NCI-H2227 treated with DMSO at 0.1 percent for 48 hours (cell line): ENCODE results near the gene SH3BP5.
A peak's percentile ranks its signal among the peaks of the same experiment; 100 is the strongest.

Source experiments
- DNase-seq: peaks from one replicate; lab custom pipeline; 2025; lab: John Stamatoyannopoulos, UW

SH3BP5 gene

DNA sequence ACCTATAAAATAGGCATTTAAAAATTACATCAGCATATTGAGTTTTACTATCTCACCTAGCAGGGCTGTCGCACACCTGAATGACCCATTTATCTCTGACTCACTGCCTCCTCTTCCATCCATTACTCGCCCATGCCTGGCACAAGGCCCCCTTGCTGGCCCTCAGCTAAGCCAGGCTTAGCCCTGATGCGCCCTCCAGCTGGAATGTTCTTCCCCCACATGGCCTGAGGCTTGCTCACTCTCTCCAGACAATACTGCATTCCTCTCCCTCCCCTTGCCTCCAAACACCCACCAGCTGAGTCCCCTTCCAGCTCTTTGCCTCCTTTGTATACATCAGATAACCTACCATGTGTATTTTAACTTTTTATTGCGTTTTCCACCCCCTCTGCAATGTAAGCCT lies 7.2 kb downstream of the SH3BP5 start:
- no peak for DNase-seq

DNA sequence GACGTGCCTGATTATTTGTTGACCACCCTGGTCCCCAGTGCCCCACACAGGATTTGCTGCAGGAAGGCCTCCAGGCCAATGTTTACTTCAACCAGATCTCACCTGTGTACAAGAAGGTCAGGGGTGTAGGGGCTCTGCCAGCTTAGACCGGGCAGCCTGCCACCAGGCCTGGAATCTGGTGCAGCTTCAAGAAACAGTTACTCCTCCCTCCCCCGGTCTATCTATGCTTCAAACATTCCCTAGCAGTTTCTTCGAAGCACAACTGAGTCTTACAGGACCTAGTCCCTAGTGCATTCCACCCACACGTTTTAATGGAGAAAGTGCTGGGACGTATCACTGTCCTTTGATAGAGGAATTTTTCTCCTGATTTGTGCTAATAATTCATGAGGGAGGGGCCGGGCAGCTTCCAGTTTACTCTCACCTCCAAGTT lies 8.0 kb downstream of the SH3BP5 start:
- DNase-seq: no peak

DNA sequence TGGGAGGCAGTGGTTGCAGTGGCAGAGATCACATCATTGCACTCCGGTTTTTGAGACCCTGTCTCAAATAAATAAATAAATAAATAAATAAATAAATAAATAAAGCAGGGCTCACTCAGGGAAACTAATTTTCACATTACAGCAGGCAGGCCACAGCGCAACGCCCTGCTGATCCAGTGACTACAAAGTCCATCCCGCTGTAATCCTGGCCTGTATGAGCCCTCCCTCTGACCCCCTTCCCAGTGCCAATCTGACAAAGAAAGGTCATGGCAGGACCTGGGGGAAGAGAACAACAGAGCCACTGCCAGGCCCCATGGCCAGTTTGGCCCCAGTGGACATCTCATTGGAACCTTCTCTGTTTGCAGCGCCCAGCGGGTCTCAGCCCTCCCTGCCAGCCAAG lies 9.3 kb downstream of the SH3BP5 start:
- DNase-seq: no peak

DNA sequence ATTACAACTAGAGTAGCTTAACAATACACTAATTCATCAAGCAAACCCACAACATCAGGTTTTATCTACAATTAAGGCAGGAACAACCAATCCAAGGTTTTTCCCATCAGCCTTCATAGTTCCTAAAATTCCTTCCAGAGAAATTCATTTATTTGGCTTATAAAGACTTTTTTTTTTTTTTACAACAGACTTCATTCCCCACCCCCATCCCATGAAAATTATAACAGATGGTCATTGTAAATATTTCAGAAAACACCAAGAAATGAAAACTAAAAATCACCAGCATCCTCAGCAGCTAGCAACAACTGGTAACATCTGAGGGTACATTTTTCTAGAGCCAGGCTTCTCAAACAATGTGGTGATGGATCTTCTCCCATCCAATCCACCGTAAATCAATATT lies 11.0 kb downstream of the SH3BP5 start:
- DNase-seq: no peak

DNA sequence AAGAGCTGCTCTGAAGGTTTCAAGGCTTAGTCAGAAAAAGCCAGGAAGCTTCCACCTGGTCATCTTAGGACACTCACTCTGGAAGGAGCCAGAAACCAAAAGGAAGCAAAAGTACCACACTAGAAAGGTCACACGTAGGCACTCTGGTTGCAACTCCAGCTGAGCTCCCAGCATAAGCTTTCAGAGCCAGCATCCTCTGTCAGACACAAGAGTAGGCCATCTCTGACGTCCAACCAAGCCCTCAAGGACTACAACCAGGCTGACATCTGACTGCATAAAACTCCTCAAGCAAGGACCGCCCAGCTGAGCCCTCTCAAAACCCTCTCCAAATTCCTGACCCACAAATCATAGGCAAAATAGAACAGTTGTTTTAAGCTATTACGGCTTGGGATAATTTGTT lies 12.8 kb downstream of the SH3BP5 start:
- DNase-seq: peak; percentile 24

DNA sequence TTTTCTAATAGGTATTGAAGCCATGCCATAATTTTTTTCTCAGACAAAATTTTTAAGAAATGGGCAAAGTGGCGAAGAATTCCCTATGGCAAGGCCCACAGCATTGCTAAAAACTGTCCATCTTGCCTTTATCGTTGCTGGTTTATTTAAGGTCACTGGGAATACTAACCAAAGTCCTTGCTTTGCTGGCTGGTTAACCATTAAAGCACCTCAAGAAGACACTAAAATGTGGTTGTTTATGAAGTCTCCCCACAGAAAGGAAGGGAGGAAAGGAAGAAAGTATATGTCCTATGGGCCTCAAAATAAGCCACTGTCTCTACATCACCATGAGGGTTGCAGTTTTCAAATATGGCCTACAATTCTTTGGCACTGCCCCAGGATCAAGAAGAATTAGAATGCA lies 13.2 kb downstream of the SH3BP5 start:
- no peak for DNase-seq

DNA sequence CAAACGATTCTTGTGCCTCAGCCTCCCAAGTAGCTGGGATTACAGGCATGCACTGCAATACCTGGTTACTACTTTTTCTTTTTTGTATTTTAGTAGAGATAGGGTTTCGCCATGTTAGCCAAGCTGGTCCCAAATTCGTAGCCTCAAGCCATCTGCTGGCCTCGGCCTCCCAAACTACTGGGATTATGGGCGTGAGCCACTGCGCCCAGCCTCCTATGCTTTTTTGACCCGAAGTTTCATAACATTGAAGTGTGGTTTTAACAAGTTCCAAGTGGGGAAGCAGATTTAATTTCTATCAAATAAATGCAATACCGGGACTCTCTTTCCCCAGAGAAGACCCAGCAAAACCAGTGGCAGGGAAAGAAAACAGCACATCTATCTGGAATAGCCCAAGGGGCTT lies 13.7 kb downstream of the SH3BP5 start:
- DNase-seq: no peak

DNA sequence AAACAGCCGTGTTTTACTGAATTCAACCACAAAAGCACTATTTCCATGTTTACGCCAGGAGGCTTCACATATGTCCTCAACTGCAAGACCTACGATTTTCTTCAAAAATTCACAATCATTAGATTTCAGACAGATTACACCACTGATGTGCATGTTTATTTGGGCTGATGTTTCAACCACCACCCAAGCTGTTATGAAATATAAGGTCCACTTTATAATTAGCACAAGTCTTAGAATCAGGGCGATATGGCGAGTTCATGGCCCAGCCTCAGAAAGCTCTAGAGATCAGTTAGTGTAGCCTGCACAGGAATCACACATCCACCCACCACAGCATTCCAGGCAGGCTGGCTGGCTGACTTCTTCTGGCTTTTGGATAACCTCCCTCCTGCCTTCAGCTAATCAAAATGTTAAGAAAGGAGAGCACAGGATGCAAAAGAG lies 15.4 kb downstream of the SH3BP5 start:
- DNase-seq: no peak

DNA sequence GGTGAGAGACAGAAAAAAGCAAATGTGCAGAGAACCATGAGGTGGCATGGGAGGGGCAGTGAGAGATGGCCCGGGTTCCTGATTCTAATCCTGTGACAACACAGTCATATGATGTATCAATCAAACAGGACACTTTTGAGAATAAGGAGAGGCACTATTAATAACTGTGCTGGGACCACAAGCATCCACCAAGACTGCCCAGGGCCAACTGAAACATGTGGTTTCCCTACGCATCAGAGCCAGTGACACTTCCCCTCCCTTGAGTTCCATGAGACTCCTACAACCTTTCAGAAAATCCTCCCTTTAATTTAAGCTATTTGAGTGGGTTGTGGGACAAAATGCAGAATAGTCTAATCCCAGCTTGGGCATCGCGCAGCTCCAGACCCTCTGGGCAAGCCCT lies 17.4 kb downstream of the SH3BP5 start:
- DNase-seq: no peak

DNA sequence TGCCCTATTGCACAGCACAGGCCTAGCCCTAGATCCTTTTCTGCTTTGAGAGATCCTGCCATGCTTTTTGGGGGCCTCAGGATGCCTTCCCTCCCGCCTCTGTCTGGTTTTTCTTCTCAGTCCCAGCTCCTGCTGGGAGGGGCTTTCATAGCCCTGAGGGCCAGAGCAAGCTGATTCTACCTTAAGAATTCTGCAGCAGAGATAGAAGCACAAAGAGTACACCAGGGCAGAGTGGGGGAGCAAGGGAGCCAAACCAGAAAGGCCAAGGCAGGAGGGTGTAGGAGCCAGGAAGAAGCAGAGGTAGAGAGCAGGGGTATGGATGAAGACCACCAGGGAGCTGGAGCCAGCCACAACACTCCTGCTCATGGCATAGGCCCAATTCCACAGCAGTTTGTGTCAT lies 18.1 kb downstream of the SH3BP5 start:
- no peak for DNase-seq

DNA sequence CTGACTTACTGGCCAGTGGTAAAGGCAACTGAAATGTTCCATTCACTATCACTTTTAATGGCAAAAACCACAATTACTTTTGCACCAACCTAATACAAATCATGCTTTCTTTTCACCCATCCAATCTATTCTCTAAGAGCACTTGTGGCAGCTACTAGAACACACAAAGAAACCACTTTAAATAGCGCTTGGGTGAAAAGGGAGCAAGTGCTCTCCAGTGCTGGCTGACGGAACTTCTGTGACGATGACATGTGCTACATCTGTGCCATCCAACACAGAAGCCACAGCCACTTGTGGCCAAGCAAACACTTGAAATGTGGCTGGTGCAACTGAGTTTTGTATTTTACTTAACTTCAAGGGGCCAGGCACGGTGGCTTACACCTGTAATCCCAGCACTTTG lies 18.9 kb downstream of the SH3BP5 start:
- no peak for DNase-seq

DNA sequence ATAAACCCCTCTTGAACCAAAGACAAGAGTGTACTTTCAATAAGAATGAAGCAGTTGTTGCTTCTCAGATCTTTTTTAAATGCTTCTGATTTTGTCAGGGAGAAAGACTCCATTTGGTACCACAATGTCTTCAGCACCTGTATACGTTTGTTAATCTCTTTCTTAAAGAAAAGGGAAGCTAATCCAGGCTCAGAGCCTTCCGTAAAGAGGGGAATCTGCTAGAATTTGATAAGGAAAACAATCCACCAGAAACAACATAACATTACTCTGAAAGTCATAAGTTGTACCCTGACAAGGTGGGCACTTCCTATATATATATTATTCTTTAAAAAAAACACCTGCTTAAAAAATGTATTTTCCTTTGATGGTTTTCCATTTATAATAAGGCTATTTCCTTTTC lies 19.8 kb downstream of the SH3BP5 start:
- no peak for DNase-seq

DNA sequence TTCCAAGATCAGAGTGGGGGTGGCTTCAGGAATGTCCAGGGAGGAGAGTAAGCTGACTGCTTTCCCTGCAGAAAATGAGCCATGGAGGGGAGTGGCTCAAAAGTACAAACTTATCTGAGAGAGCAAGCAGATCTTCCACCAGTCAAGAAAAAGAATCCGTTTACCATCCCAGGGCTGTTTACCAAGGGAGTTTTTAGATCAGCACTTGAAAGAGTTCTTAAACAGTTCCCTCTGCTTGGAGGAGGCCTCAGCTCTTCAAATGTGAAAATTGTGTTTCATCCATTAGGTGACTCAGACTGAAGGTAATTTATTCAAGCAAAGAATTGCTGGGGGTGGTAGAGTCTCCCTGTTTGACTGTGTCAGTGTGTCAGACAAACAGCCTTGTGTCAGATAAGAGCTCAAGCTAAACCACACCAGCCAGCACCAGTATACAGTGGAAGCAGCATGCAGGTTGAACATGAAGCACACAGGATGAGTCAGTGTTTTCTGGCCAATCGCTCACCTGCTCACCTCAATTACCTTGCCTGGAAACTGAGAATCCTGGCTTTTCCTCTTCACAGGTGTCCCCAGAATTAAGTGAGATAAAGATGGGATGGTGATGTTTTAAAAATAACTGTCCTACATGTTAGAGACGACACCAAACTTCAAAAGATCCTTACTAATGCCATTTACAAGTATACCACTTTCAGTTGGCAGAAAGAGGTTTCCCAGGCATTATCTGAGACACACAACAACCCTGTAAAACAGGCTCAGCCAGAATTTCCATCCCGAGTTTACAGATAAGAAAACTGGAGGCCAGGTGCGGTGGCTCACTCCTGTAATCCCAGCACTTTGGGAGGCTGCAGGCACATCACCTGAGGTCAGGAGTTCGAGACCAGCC lies 21.7 kb downstream of the SH3BP5 start:
- peak; percentile 54 for DNase-seq

DNA sequence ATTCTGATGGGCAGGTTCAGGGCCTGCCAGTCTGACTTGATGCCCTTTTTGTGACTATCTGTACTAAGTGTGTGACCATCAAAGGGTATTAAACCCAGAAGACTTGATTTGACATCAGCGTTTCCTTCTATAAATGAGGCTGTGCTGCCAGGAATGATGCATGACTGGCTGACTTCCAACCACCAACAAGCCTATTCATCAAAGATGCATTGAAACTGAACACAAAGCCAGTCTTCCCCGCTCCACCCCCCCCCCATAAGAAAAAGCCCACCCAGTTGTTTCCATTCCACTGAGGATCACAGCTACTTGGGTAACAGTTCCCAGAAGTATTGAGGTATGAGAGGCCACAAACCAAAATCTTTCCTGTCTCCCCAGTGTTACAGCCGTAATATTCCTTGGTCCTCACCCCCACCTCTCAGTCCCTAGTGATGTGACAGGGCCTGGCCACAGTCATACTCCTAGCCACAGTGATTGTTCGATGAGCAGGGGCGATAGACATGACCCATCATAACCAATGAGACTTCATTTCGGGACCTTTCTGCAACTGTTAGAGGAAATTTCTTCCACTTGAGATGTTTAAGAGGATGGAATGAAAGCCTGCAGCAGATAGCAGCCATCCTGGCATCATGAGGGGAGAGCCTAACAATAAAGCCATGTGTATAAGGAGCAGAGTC lies 22.6 kb downstream of the SH3BP5 start:
- no peak for DNase-seq

DNA sequence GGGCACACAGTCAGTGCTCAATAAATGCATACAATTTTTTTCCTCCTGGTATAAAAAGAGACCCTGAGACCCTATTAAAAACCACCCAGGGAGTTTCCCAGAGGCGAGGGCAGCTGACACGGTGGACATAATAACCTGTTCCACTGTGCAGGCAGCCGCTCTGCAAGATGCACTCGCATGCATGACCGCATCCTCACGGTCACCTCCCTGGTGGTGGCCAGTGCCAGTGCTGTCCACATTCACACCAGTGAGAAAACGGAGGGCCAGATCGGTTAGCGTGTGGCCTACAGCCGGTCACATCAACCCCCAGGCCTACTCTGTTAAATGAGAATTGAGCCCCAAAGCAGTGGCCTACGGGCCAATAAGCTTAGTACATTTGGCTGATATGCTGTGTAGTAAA lies 24.8 kb downstream of the SH3BP5 start:
- DNase-seq: no peak

DNA sequence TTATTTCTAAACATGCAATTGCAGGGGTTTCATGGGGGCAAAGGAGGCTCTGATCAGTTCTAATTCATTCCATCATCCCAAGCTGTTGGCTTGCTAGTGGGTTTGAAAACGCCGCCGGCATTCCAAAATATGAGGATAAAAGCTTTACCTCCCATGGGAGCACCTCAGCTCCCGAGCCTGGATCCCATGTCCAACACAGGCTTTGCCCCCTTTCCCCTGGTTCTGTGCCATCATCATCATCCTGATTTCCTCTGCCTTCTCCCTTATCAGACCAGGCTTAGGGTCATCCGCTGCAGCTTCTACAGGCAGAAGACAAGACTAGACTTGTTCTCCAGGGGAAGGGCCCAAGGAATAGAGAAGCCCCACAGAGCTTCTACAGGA lies 25.4 kb downstream of the SH3BP5 start:
- DNase-seq: no peak

DNA sequence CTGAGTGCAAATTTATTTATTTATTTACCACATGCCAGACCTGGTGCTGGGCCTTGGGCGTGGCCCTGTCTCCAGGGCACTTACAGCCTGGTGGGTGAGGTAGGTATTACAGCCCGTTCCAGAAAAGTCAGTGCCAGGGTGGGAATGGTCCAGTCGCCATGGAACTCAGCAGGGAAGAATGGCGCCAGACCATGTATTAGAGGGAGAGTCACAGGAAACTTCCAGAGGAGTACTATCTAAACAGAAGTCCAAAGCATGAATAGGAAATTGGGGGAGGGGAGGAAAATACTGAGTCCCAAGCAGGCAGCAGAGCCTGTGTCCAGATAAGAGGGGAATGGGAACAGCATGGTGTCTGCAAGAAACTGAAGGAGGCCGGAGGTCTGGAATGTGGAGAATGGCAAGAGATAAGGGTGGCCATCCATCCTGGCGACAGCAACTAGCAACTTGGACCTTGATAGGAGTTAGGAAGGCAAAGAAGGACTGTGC lies 27.0 kb downstream of the SH3BP5 start:
- no peak for DNase-seq

DNA sequence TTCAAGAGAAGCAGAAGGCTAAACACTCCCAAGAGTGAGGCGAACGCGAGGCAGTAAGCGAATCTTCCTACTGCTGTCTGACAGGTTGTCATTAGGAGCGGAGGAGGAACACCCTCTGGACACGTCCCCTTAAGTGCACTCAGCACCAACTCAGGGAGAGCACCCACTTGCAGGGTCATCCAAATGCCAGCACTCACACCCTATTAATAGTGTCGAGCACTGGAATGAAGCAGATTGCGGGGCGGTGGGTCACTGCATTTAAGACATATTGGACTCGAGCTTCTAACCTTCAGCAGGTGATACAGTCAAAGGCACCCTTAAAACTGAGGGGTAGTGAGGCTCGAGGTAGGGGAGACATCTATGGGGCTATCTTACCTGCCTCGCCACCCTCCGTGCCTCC lies 28.7 kb downstream of the SH3BP5 start:
- DNase-seq: no peak

DNA sequence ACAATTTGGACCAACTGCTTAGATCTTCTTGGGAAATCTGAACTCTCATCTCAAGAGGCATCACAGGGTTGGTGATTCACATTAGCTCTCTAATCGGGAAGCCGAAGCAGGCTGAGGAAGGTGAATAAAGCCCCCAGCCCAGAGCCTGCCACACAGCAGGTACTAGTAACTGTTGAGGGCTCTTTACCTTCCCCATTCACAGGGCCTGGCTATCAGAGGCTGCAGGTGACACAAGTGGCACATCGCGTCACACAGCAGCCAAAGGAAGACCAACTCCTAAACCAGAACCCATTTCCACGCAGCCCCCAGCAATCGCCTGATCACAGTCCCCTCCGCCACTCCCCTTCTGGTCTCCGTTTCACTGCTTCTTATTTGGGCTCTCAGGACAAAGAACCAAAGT lies 29.2 kb downstream of the SH3BP5 start:
- no peak for DNase-seq

DNA sequence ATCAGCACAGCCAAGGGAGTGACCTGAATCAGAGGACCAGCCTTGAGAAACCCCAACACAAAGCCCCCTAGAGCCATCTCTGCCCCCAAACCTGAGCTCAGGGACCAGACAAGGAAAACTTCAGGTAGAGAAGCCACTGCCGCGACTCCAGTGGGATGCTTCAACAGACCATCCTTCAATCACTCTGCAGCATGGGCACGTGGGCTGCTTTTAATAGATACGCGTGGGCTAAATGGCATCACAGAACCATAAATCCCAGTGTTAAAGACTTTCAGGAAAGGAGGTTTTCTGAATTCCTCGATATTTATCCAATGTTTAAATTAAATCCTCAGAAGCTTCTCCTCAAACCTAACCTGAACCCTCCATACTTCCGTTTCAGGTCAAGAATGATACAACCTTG lies 30.6 kb downstream of the SH3BP5 start:
- no peak for DNase-seq

DNA sequence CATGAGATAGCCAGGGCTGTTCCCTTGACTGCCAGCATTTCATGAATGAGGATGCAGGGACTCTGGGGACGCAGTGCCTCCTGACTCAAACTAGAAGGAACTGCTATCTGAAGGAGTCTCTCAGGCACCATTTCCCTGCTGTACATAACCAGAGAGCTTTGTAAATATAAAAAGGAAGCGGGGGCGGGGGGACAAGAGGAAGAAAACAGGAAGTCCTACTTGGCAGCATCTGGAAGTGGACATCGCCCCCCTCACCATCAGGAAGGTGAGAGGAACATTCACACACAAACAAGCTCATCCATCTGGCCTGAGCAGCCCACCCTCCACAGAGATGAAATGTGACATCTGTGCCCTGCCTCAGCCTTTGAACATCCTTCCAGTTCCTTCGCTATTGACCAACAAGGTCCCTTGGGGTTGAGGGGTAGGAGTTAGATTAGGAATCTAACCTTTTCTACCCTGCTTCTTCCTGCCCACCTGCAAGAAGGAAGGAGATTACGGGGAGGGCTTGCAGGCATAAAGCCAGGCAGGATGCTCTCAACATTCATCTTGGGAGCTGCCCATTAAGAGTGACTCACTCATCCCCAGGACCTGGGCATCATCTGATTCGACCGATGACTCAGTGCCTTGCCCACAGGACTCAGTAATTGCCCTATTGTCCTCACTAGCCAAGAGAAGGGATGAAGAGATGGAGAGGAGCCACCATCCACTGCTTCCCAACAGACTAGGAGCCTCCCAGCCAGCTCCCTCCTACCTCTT lies 31.9 kb downstream of the SH3BP5 start:
- no peak for DNase-seq

DNA sequence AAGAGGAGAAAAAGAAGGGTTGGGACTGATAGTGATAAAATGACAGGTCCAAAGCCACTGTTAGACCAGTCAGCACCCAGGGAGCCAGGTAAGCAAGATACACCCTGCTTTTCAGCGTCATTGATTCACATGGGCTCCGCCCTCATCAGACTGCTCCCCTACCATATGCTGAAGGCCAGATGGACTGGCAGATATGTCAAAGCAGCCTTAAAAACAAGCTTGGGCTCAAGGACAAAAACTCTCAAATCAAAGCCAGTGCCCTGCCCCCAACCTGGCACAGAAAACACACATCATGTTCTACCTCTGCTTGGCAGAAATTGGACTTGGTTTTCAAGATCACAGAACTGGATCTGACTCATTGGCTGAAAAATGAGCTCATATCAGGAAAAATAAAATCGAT lies 33.4 kb downstream of the SH3BP5 start:
- DNase-seq: no peak

DNA sequence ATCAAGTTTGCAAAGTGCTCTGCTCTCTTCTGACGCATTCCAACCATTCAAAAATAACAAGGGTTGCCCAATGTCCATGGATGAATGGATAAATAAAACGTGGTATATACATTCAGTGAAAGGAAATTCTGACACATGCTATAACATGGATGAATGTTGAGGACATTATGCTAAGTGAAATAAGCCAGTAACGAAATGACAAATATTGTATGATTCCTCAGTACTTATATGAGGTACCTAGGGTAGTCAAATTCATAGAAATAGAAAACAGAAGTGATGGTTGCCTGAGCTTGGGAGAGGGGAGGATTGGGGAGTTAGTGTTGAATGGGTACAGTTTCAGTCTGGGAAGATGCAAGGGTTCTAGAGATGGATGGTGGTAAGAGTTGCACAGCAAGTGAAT lies 33.9 kb downstream of the SH3BP5 start:
- DNase-seq: no peak
